ACC112 (cell line): ENCODE data around the gene S100P.

Experiments
- H2AFZ ChIP-seq: fragments of 200-600 bp; sonication (generic); one replicate; pipeline ENCODE4 v1.6.0; 2017; ENCODE audit warnings: antibody characterized with exemption, low read length; ENCODE audit not compliant: unreplicated experiment
- H3K27ac ChIP-seq: fragments of 200-600 bp; sonication (generic); 2 replicates; pipeline ENCODE4 v1.5.1; 2014; ENCODE audit warnings: low read depth, mild to moderate bottlenecking, antibody characterized with exemption, low read length, moderate library complexity
- H3K27me3 ChIP-seq: fragments of 200-600 bp; sonication (generic); 2 replicates; pipeline ENCODE4 v1.6.1; 2014; ENCODE audit warnings: mild to moderate bottlenecking, antibody characterized with exemption, low read length, moderate library complexity, mixed read lengths; ENCODE audit not compliant: insufficient read depth
- H3K36me3 ChIP-seq: fragments of 200-600 bp; sonication (generic); 2 replicates; pipeline ENCODE4 v1.6.1; 2016; ENCODE audit warnings: mild to moderate bottlenecking, antibody characterized with exemption, low read length, moderate library complexity, mixed read lengths; ENCODE audit not compliant: insufficient read depth
- H3K4me1 ChIP-seq: fragments of 200-600 bp; sonication (generic); one replicate; pipeline ENCODE4 v1.6.1; 2016; ENCODE audit warnings: low read length, mixed read lengths; ENCODE audit not compliant: insufficient read depth, unreplicated experiment, control insufficient read depth
- H3K4me3 ChIP-seq: fragments of 200-600 bp; sonication (generic); 2 replicates; pipeline ENCODE4 v1.5.1; 2014; ENCODE audit warnings: mild to moderate bottlenecking, low read depth, low read length
- H3K79me2 ChIP-seq: fragments of 200-600 bp; sonication (generic); one replicate; pipeline ENCODE4 v1.6.0; 2016; ENCODE audit warnings: low read length; ENCODE audit not compliant: control insufficient read depth, unreplicated experiment, insufficient read depth

Gene S100P

DNA sequence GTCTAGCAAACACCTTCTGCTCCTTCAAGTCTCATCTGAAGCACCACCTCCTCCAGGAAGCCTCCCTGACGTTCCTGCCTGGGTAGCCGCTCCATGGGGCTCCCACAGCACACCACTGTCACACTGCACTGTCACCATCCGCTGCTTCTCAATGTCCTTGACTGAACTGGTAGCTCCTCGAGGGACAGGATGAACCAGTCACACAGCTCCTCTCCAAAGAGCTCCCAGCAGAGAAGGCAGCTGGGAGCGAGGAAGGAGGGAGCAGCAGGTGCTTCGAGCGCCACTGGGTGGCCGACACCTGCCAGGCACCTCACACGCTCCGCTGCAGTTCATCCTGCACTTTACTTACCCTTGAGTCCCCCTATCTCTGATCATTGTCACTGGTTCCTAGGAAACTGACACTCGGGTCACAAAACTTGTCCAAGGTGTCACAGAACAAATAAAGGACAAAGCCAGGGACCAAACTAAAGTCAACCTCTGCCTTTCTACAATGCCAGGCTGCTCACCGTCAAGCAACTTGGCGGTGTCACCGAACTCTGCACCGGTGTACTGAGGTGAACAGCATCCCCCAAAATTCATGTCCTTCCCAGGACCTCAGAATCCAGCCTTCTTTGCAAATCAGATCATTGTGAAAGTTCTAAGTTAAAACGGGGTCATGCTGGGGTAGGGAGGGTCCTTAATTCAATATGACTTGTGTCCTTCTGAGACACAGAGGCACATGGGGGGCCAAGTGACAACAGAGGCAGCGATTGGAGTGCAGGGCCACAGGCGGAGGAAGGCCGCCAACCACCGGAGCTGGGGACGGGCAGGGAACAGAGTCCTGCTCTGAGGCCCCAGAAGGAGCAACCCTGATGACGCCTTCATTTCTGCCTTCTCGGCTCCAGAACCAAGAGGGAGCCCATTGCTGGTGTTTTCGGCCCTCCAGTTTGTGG, 5.5 kb upstream of the S100P start:
- H3K4me3 ChIP-seq = peak overlapping the region; percentile 42
- peaks cover 23% of the 10 kb centered on the region for H3K4me1 ChIP-seq
- H3K27ac ChIP-seq = peak overlapping the region; percentile 60
- no peaks in the 10 kb centered on the region for H3K36me3 ChIP-seq
- H3K79me2 ChIP-seq = no peaks in the 10 kb centered on the region
- H3K27me3 ChIP-seq = no peaks in the 10 kb centered on the region
- peak overlapping the region; percentile 96 for H2AFZ ChIP-seq

DNA sequence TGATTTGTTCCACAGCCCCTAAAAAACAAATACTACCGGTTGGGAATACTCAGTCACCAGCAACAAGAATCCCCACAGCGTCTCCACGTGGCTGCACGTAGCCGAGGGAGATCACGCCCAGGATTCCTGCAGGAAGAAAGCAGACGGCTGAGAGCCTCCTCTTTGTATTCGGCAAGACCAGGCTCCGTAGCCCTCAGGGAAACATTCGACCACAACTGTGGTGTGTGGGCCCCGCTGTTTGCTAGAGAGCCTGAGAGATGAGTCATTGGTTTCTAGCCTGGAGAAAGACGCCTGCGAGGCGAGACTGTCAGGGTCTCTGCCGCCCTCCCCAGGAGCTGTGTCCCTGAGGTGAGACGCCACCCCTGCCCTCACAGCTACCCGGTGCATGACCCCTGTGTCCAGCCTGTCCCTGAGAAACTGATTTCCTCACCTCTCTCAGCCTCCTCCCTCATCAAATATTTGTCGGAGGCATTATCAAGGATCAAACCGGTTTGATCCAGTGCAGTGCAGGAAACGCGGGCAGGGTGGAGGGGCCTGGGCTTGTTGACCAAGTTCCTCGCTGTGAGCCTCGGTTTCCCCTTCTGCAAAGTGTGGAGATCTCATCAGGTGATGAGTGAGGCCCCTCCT, 4.7 kb upstream of the S100P start:
- Histone ChIP-seq H3K36me3 (no peaks in the 10 kb centered on the region), H2AFZ (peak overlapping the region; percentile 96), H3K4me3 (peak overlapping the region; percentile 42), H3K79me2 (no peaks in the 10 kb centered on the region), H3K4me1 (peaks cover 23% of the 10 kb centered on the region), H3K27me3 (no peaks in the 10 kb centered on the region), H3K27ac (peak overlapping the region; percentile 60)

DNA sequence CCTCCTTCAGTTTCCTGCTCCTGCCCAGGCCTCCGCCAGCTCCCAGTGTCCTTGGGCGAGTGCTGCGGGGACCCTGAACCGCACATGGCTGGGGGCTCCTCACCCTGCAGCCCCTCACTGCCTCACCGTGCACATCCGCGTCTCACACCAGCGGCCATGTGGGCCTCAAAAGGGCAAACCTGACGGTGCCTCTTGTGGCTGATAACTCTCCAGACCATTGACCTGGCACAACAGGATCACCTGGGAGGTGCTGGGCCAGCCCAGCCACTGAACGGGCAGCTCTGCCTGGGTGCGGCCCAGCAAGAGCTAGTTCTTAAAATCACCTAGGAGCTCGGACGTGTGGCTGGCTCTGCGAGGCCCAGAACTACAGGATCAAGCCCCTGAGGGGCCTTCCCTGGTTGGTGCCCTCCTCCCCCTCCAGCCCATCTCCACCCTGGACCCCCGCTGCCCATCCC, 4.1 kb upstream of the S100P start:
- H3K27me3 ChIP-seq = no peaks in the 10 kb centered on the region
- peak overlapping the region; percentile 42; the same call in 1 of the 2 replicates for H3K4me3 ChIP-seq
- H2AFZ ChIP-seq = peak overlapping the region; percentile 96
- no peaks in the 10 kb centered on the region for H3K79me2 ChIP-seq
- H3K36me3 ChIP-seq = no peaks in the 10 kb centered on the region
- peaks cover 23% of the 10 kb centered on the region for H3K4me1 ChIP-seq
- H3K27ac ChIP-seq = peak overlapping the region; percentile 60; the same call in 1 of the 2 replicates

DNA sequence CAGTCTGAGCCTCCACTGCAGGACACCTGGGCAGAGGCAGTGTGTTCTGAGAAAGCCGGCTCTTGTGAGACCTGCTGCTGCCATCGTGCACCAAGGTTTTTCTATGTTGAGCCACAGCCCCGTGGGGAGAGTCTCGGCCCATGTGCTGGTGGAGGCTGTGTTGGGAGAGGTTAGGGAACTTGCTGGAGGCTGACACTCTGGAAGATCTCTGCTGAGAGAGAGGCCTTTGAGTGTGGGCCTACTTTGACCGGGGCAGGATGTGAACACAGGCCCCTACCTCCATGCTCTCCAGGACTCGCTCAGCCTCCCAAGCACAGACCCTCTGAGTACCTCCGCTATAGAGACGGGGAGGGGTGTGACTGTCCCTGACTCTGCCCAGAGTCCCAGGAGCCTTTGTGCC, 1.3 kb upstream of the S100P start:
- Histone ChIP-seq H3K4me3 (no peak overlapping the region), H3K4me1 (peaks cover 23% of the 10 kb centered on the region), H3K27ac (no peak overlapping the region)

DNA sequence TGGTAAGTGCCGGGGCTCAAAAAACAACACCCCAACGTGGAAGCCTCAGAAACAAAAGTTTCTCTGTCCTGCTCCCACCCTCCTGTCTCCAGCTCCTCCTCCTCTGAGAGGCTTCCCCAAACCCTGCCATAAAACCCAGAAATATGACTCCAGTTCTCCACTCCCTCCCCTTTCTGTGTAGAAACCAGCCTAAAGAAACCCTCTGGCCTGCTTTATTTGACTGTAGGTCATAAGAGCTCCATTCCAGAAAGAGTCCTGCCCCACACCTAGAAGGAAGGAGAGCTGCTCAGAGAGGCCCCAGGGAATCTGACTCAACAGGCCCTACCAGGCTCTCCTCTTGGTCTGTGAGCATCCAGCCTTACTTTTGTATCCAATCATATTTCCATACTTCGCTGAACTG, 872 bp upstream of the S100P start:
- Histone ChIP-seq H3K4me1 (peaks cover 23% of the 10 kb centered on the region), H3K79me2 (no peaks in the 10 kb centered on the region), H2AFZ (no peak overlapping the region), H3K27me3 (no peaks in the 10 kb centered on the region), H3K4me3 (no peak overlapping the region), H3K36me3 (no peaks in the 10 kb centered on the region), H3K27ac (no peak overlapping the region)

More for the DNA sequence above, 1.3 kb upstream of the S100P start:
- Histone ChIP-seq H3K79me2 (no peaks in the 10 kb centered on the region), H3K27me3 (no peaks in the 10 kb centered on the region), H3K36me3 (no peaks in the 10 kb centered on the region), H2AFZ (no peak overlapping the region)

DNA sequence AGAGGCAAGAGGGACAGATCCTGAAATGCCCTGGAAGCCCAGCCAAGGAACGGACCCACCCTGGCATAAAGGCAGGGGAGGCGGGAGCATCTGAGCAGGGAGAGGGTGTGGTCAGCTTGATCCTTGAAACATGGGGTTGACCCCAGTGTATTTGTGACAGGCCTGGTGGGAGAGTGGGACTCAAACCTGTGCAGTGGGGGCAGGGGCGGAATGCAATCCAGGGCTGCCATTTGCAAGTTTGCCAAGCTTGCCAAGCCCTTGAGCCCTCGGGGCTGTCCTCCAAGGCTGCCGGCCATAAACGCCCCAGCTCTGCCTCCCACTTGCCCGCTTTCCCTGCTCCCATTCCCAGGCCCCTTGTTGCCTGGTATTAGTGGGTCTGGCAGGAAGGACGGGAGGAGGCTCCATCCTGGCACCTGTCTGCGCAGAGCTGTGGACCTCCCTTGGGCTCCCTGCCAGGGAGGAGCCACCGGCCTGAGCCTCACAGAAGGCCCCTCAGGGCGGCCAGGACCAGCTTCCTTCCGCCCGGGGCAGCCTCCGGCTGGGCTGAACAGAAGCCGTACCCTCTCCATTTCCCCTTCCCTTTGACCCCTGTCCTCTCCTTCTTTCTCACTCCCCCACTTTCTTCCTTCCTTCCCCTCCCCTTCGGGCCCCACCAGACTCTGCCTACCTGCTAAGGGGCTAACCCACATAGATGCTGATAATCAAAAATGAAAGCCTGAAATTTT, 661 bp downstream of the S100P start:
- Histone ChIP-seq H3K36me3 (no peaks in the 10 kb centered on the region), H3K27ac (no peak overlapping the region), H3K4me3 (no peak overlapping the region), H3K27me3 (no peaks in the 10 kb centered on the region), H3K4me1 (peaks cover 9% of the 10 kb centered on the region), H2AFZ (no peak overlapping the region), H3K79me2 (no peaks in the 10 kb centered on the region)

DNA sequence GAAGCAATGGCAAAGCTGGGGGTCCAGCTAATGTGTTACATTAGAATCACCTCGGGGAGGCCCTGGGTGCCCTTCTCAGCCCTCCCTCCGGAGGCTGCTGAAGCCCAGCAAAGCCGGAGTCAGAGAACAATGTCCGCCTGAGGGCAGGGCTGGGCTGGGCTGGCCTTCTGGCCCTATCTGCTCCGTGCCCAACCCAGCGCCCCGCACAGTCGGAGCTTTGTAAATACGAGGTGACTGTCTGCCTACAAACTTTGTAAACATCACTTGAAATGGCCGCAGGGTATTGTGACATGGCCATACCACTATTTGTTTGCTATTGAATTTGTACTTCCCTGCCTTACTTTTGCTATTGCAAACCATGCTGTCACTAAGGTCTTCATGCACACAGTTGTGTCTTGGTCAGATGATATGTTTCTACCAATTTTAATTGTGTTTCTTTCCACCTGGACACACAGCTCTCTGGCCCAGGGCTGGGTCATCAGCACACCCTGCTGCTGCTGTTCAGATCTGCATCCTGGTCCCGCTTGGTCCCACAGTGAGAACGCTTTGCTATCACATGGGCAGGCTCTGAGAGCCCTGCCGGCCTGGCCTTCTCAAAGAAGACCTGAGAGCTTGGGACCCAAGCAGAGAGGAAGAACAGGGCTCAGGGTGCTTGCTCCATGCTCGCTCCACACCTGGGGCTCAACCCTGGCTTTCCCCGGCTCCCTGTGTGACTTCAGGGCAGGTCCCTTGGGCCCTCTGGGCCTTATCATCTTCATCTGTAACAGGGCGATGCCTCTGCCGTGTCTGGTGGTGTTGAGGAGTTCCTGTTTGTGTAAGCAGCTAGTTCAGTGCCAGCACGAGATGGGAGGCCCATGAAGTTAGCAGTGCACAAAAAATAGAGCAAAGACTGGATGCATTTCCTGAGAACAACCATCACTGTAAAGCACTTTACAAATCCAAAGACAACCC, 2.3 kb downstream of the S100P start:
- H3K36me3 ChIP-seq = no peaks in the 10 kb centered on the region
- no peaks in the 10 kb centered on the region for H3K79me2 ChIP-seq
- no peak overlapping the region for H3K4me3 ChIP-seq
- H2AFZ ChIP-seq = no peak overlapping the region
- no peaks in the 10 kb centered on the region for H3K4me1 ChIP-seq
- no peak overlapping the region for H3K27ac ChIP-seq
- H3K27me3 ChIP-seq = no peaks in the 10 kb centered on the region

DNA sequence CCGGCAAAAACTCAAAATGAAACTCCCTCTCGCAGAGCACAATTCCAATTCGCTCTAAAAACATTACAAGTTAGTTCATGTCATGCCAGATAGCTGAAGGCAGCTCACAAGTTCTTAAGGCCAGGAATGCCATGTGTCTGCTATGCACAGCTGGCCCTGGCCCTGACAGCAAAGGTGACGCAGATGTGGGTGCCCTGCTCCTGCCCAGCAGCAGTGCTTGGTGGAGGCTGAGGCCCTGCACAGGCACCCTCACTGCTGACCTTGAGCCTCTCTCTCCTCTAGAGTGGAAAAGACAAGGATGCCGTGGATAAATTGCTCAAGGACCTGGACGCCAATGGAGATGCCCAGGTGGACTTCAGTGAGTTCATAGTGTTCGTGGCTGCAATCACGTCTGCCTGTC, 2.9 kb downstream of the S100P start:
- no peaks in the 10 kb centered on the region for H3K4me1 ChIP-seq

DNA sequence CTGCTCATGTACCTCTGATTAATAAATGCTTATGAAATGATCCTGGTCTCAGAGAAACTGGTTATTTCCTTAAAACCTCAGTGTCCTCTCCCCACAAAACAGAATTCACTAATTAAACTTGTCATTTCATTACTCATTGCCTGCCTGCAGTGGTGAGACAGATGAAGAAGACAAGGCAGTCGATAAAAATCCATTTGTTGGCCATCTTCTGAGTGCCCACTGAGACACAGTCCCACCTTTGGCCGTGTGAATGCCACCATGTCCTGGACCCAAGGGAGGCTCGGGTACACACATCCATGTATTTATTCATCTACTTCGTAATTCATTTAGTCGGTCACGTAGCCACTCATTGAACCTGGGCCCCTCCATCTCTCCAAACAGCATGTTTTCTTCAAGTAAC, 3.5 kb downstream of the S100P start:
- H3K4me1 ChIP-seq = no peaks in the 10 kb centered on the region
- no peak overlapping the region for H3K27ac ChIP-seq
- H2AFZ ChIP-seq = no peak overlapping the region
- no peaks in the 10 kb centered on the region for H3K79me2 ChIP-seq
- H3K36me3 ChIP-seq = no peaks in the 10 kb centered on the region
- no peak overlapping the region for H3K4me3 ChIP-seq
- H3K27me3 ChIP-seq = no peaks in the 10 kb centered on the region

More for the DNA sequence above, 2.9 kb downstream of the S100P start:
- Histone ChIP-seq H3K36me3 (no peaks in the 10 kb centered on the region), H3K27ac (no peak overlapping the region), H3K79me2 (no peaks in the 10 kb centered on the region), H3K4me3 (no peak overlapping the region), H2AFZ (no peak overlapping the region), H3K27me3 (no peaks in the 10 kb centered on the region)

DNA sequence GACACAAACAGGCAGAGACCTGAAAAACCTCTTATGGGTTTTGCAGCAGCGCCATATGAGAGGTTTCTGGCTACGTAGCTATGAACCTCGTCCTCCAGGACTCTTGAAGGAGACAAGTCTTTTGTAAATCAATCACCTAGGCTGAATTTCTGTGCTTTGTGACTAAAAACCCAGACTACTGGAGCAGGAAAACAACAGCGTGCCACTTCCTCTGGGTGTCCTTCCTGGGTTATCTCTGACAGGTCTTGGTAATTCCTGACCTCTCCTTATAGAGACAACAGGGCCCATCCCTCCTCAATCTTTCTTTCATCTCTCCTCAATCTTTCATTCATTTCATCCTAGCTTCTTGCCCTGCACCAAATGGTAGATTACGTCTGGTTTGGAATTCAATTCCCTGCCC, 5.7 kb downstream of the S100P start:
- H3K4me3 ChIP-seq = no peak overlapping the region
- H3K4me1 ChIP-seq = peaks cover 6% of the 10 kb centered on the region
- no peak overlapping the region for H2AFZ ChIP-seq
- no peak overlapping the region for H3K27ac ChIP-seq
- H3K36me3 ChIP-seq = peaks cover 9% of the 10 kb centered on the region
- H3K27me3 ChIP-seq = no peaks in the 10 kb centered on the region
- peaks cover 5% of the 10 kb centered on the region for H3K79me2 ChIP-seq
